HG03442 (cell line): ENCODE data around the gene TNS3.
"Not testable (repeated sequence)": the region's sequence is repeated elsewhere in the genome, so short reads cannot be mapped to it uniquely, and the experiment has no call there.

Experiments used
- ATAC-seq: cut with Tn5 transposase; IDR thresholded peaks from one replicate; pipeline ENCODE4 v1.9.1; 2021; ENCODE audit warnings: mild to moderate bottlenecking, moderate library complexity; ENCODE audit not compliant: unreplicated experiment

The TNS3 gene

DNA sequence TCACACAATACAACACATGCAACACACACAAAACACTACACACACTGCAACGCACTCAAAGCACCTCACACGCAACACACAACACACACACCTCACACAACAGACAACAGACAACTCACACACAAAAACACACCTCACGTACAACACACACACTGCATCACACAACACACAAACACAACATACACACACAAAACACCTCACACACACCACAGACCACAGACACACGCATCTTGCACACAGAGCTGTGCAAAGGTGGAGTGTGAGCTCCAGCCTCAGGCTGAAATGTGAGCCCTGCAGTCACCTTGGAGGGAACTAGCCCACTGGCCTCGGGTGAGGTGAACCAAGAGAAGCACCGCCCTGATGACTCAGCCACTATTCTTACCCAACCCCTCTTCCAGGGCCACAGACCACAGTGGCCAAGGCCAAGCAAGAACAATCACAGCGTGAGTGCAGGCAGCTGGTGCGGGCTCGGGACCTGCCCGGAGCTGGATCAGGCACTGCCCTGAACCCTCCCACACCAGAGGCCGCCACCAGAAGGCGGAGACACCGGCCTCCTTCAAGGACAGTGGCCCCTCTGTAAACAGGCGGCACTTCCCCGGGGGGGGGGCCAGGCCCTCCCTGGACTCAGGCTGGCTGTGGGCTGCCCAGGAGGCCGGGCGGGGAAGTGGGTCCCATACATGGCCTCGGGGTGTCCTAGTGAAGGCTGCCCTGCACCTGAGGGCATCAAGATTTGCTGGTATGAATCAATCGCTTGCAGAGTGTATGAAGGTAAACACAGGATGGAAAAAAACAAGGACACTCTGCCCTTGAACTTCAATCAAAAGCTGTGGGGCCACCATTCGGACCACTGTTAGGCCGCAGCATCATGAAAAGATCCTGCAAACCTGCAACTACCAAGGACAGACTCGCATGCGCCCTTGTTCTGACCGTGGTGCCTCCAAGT is 106.7 kb downstream of the TNS3 start:
- ATAC-seq: peak; percentile 95

DNA sequence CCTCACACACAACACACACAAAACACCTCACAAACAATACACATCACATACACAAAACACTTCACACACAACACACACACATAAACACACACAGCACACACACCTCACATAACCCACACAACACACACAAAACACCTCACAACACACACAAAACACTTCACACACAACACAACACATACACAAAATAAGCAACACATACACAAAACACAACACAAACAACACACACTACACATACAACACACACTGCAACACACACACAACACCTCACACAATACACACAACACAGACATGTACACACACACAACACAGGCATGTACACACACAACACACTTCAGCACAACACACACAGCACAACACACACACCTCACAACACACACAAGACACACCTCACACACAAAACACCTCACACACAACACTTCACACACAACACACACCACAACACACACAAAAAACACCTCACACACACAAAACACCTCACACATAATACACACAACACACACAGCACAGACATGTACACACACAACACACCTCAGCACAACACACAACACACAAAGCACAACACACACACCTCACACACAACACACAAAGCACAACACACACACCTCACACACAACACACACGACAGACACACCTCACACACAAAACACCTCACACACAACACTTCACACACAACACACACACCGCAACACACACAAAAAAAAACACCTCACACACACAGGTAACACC is 107.5 kb downstream of the TNS3 start:
- ATAC-seq: no peak

DNA sequence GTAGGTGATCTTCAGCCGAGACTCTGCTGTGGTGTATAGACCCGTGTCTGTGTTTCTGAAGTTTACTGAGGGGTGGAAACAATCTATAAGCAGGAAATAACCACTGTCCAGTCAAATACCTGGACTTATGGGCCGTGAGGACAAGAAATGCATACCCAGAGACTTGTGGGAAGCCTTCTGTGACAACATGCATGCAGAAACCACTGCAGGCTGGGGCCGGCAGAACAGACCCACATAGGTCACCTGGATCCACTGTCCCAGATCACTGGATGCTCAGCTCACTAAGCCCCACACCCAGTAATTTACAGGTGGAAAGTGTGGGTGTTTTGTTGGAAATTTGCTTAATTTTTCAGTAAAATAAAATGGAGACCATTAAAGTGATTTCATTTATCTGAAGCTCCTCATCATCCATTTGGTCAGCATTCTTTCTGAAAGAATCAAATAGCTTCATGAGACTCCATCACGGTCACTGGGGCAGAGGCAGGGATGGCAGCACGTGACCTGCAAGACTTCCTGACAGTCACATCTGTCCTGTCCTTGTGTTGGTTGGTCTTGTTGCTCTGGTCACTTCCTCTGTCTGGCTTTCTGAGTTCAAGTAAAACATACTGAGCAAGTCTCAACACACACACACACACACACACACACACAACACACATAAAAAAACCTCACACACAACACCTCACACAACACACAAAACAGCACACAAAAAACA is 108.3 kb downstream of the TNS3 start:
- ATAC-seq: no peak

DNA sequence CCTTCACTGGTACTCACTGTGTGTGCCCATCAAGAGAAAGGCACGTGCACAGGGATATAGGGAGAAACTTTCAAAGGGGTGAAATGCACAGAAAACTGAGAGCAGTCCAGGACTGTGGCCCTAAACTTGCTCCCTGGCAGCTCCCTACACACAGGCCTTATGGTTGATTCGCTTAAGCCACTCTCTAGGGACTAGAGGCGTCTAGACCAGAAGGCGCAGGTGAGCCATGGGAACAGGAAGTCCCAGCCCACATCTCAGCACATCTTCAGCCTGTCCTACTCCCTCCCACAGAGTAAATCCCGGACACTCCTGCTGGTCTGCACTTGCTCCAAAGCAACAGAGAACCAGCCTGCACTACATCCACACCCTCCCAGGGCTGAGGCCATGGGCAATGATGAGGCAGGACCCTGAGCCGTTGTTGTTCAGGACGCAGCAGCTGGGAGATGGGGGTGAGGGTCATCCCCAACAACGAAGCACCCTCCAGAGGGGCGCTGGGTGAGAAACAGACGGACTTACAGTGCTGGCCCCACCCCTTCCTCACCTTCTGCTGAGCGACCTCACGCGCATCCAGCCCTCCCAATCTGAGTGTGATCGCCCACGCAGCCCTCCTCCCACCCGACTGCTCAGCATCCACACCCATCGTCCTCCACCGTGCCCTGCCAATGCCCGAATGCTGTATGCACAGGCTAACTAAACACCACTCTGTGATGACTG is 109.3 kb downstream of the TNS3 start:
- ATAC-seq: no peak

DNA sequence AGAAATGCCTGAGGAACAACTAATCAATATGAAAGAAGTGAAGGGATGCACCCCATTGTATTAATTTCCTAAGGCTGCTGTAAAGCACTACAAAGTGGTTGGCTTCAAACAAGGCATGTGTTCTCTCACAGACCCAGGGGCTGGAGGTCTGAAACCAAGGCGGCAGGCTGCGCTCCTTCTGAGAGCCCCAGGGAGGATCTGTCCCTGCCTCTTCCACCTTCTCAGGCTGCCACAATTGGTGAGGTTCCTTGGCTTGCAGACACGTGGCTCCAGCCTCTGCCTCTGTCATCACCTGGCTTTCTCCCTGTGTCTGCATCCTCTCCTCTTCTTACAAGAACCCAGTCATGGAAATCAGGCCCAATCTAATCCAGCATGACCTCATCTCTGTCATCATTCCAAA is 110.1 kb downstream of the TNS3 start:
- ATAC-seq: no peak

DNA sequence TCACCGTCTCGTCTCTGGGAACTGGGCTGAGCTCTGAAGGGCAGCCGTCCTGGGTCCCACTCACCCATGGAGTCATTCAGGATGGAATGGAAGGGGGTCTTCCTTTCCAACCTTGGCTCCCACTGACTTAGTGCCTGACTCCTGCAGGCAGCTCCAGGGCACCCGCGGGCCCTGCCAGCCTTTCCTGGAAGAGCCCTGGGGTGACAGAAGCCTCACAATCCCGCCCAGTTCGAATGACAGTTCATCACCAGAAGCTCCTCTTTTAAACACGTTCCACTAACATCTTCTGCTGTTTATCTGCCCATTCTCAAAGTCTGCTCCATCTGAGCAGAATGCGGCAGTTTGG is 110.6 kb downstream of the TNS3 start:
- no peak for ATAC-seq

DNA sequence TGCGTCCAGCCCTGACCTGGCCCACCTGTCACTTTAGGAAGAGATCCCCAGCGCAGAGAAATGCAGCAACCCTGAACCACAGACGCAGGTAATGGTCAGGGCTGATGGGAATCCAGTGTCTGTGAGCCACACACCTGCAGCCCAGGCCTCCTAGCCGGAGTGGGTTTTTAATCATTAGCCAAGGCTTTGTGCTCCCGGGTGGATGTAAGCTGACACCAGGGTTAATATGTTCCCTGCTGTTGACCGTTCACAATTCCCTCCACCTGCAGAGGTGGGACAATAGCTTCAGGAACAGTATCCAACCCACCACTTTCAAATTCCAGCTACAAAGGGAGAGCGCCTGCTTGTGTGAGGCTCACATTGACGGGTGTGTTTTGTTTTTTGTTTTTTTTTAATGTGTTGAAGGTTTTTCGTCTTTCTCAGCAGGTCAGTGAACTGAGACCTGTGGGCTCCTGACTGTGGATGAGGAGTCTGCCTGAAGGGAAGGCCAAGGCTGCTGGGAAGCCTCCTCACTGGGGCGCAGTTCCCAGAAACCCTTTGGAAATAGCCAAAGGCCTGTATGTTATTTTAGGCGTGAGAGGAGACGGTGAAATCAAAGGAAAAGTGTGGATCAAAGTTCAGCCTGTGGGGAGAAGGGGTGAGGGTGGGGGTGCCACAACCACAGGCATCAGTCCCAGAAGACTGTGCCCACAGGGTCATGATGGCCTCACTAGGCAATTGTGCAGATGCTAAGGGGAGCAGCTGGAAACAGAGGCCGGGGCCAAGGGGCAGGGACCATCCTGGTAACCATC is 111.1 kb downstream of the TNS3 start:
- no peak for ATAC-seq

DNA sequence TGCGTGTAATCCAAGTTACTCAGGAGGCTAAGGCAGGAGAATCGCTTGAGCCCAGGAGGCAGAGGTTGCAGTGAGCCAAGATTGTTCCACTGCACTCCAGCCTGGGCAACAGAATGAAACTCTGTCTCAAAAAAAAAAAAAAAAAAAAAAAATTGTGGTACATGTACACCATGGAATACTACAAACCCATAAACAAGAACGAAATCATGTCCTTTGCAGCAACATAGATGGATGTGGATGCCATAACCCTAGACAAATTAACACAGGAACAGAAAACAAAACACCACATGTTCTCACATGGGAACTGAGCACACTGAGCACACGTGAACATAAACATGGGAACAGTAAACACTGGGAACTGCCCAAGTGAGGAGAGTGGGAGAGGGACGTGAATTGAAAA is 112.1 kb downstream of the TNS3 start:
- ATAC-seq: not testable (repeated sequence)

DNA sequence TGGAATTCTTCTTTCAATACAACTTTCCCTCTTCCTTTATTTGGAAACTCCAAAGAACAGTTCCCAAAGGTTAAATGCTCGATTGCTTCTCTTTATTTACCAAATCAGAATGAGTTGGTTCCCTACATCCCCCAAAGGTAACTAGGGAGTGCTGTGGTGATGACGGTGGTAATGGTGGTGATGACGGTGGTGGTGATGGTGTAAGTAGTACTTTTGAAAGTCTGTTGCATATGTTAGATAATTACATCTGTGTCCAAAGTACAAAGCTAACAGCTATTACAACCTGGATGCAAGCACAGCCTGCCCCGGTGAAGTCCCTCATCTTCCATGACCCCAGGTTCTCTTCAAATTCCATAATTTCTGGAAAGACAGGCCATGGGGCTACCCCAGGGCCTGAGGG is 115.1 kb downstream of the TNS3 start:
- ATAC-seq: no peak

DNA sequence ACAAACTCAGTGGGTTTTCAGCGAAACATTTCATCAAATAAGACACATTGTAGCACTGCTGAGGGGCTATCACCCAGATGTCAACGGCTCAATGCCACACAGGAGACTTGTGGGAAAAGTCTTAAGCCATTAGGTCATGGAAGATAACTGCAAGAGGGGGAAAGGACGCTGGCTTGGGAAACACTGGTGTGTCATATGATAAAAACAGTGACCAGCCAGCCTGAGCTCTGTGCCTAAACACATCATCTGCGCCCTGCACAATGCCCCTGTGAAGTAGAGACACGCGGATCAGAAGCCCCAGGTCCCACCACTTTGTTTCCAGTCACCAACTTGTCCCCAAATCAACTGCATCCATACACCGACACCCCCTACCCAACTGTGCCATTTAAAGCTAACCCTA is 116.7 kb downstream of the TNS3 start:
- ATAC-seq: no peak

DNA sequence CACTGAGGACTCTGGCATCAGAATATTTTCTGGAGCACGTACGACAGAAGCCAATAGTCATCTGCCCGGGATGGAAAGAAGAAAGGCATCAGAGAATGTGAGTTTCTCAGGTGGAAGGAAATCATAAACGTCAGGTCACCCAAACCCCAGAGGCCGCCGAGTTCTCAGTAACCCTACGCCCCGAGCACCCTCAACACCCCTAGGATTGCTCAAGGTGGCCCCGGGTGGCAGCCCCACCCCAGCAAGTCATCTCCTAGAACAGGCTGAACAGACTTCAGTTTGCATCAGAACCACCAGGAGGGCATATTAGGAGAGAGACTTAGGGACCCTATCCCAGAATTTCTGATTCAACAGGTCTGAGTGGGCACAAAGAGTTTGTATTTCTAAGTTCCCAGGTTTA is 117.6 kb downstream of the TNS3 start:
- no peak for ATAC-seq

DNA sequence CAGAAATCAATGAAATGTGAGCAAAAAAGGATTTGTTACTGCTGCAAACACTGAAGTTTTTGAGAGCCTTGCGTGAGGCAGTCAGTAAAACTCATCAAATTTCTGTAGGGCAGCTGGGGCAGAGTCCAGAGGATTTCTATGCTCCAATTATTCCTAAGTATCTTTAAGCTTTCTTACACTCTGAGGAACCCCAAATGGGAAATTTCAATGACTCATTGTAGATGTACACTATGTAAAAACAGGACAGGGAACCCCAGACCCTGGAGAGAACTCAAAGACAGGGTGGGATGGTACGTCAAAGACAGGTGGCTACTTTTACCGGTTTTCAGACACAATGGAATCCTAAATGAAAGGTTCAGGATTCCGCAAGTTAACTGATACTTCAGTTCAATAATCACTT is 120.2 kb downstream of the TNS3 start:
- ATAC-seq: no peak

DNA sequence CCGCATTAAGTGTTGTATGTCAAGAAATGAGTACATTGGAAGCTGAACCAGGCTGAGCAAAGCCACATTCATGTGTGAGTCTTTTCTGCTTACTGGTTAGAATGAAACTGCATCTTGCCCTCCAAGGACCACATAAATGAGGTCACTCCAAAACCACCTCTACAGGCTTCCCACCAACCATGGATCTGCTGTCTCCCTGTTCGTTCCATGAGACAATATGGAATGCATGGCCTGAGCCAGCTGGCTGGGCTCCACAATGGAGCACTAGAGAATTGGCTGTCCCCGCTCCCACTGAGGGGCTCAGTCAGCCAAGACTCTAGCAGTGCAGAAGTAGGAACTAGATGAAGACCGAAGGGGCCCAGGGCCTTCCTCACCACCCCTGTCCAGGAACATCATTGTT is 120.8 kb downstream of the TNS3 start:
- ATAC-seq: no peak

DNA sequence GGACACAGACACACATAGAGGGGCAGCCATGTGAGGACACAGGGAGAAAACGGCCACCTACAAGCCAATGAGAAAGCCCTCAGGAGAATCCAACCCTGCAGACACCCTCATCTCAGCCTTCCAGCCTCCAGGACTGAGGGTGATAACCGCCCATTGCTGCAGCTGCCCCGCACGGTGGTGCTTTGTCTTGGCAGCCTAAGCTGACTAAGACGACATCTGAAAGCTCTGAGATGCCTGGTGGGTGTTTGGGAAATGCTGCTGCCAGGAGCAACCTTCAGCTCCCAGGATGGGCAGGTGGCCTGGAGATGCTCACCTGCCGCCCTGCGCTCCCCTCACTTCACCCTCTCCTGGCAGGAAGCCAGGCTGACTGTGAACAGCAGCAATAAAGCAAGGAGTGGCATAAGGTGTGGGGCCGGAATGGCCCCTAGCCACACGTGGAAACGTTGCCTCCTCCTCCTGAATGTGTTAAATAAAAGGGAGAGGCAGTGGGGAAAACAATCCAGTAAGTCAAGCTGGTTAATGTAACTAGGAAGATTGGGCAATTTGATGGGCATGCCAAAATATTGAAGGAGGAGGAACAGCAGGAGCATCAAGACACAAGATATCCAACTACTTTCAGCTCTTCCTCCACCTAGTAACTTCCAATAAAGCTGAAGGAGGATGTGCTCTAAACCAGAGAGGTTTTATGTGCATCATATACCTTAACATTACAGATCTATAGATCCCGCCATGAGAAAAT is 121.5 kb downstream of the TNS3 start:
- no peak for ATAC-seq

DNA sequence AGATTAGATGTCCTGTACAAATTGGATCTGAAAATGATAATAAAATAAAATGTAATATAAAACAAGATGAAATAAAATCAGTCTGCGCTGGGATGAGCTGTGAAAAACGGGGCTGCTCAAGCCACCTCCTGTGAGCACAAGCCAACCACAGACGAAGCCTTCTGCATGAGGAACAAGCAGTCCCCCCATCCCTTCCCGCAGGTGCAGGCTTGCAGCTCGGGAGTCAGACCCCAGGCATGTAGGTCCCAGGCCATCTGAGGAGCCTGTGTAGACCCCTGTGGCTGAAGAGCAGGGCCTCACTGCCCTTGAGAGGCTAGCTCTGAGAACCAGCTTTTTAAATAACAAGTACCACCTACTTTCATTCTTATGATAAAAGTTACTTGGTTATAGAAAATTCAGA is 123.4 kb downstream of the TNS3 start:
- ATAC-seq: no peak

DNA sequence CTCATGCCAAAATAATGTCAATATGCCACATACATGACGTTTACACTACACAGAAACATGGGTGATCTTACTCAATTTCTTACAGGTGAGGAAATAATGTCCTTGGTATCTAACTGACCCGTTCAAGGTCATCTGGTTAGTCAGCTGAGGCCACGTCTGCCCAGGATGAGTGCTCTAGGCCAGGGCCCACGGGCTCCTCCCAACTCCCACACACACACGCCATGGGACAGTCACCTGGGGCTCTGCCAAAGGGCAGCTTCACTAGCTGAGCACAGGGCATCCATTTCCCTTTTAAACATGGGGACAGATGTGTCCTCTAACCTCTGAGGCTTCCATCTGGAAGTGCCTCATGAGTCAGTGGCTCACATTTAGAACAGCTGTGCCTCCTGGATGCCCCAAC is 123.9 kb downstream of the TNS3 start:
- no peak for ATAC-seq

DNA sequence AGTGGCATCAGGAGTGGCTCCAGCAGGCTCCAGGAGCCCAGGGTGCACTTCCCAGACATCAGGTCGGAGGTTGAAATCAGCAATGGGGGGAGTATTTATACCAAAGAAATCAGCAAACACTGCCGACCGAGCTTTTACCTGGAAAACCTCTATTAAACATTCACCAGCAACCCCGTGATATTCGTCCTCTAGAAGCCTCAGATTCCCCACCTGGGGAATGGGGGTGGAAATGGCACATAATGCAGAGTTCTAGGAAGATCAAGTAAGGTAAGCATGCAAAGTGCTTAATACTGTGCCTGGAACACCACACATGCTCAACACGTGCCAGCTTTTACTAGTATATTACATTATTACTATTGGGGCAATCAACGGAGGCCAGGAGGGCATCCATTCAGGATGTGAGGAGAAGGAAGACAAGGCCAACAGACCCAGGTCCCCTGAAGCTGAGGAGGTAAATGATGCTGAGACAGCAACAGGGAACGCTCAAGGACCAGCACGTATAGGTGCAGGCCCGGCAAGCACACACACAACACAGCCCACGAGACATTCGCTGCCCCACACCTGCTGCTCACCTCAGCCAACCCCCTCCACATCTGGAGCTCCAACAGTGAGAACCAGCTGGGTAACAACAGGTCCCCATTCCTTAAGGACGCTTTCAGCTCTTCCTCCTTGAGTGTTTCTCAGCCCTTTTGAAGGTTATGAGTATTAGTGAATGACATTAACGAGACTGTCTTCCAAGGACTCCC is 125.5 kb downstream of the TNS3 start:
- ATAC-seq: no peak

DNA sequence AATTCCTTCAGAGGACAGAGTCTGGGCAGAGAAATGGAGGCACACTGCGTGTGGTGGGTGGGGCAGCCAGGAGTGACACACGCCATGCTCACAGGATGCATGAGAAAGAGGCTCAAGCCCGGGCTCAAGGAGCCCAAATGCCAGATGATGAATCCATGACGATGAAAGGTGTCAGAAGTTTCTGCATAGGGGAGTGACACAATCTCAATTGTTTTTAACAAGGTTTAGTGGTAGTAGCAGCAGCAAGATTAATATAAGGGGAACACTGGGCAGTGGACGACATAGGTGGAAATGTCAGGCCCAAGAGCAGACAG is 126.1 kb downstream of the TNS3 start:
- ATAC-seq: no peak
